Pons (tissue), 1 donor: Measurements from ENCODE around the gene MARVELD2.

Source experiments
- DNase-seq: peaks from one replicate; pipeline ENCODE4 v3.0.0-alpha.2; 2016; ENCODE audit warnings: low spot score

The MARVELD2 gene

DNA sequence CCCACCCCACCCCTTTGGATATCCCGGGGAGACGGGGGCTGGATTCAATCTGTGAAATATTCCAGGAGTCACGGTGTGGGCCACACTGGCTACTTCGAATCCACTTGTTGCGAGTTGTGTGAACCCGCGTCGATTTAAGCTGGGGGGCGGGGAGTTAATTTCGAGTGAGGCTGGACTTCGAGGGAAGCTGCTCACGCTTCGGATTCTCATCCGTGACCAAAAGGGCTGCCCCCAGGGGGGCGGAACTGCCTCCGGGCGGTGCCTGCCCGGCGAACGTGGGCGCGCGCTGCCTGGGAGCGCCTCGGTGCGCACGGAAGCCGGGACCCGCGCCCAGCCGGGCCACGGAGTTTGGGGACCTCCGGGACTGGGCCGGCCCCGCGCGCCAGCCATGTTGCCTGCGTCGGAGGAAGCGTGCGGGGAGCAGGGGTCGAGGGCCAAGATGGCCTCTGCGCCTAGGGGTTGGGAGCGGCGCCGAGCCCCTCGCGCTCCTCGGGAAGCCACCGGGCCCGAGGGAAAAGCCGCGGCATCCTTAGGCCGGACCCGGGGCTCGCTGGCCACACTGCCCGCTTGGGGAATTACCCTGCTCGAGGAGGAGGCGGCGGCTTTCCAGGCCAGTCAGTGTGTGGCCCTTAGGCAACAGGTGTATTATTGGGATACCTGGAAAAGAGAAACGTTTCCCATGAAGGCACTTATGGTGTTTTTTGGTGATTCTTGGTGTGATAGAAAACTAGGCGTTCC, 78.6 kb downstream of the MARVELD2 start:
- no peak for DNase-seq
